Cortex of kidney (tissue), 1 donor: ENCODE results near the gene USP9X.
A peak's percentile ranks its signal among the peaks of the same experiment; 100 is the strongest.
"Not testable (repeated sequence)": the region's sequence is repeated elsewhere in the genome, so short reads cannot be mapped to it uniquely, and the experiment has no call there.

Experiments used
- DNase-seq: peaks from one replicate; lab custom pipeline; 2025; lab: John Stamatoyannopoulos, UW

The USP9X gene

GRCh38 chrX:41084893-41085511 lies at the start of gene USP9X:
TSS of gene USP9X (plus strand) at chrX:41085445. CDS start at chrX:41123629, 38,184 bp downstream.
- DNase-seq, result peak; percentile 7

- no peak for DNase-seq
These were observed 49.7 kb upstream of the USP9X start for GRCh38 chrX:41035582-41035981.

GRCh38 chrX:41036668-41037326 lies 48.4 kb upstream of the USP9X start:
- no peak for DNase-seq

- DNase-seq, result no peak
These were observed 42.0 kb upstream of the USP9X start for GRCh38 chrX:41043196-41043595.

- no peak for DNase-seq
These were observed 41.4 kb upstream of the USP9X start for GRCh38 chrX:41043674-41044345.

- no peak for DNase-seq
These were observed 39.2 kb upstream of the USP9X start for GRCh38 chrX:41045960-41046567.

GRCh38 chrX:41047878-41048534 lies 37.2 kb upstream of the USP9X start:
- DNase-seq, result no peak

GRCh38 chrX:41050359-41050758 lies 34.9 kb upstream of the USP9X start:
- DNase-seq, result no peak

- no peak for DNase-seq
These were observed 34.0 kb upstream of the USP9X start for GRCh38 chrX:41051288-41051687.

GRCh38 chrX:41055740-41056139 lies 29.5 kb upstream of the USP9X start:
- no peak for DNase-seq

- DNase-seq, result not testable (repeated sequence)
These were observed 22.0 kb upstream of the USP9X start for GRCh38 chrX:41063276-41063675.

- no peak for DNase-seq
These were observed 21.2 kb upstream of the USP9X start for GRCh38 chrX:41064018-41064417.

- DNase-seq, result no peak
These were observed 18.9 kb upstream of the USP9X start for GRCh38 chrX:41066391-41066790.

GRCh38 chrX:41066969-41067368 lies 18.3 kb upstream of the USP9X start:
- no peak for DNase-seq

- DNase-seq, result no peak
These were observed 17.5 kb upstream of the USP9X start for GRCh38 chrX:41067721-41068120.

- DNase-seq, result no peak
These were observed 8.5 kb upstream of the USP9X start for GRCh38 chrX:41076742-41077141.

GRCh38 chrX:41081821-41082220 lies 3.4 kb upstream of the USP9X start:
- DNase-seq, result no peak

- no peak for DNase-seq
These were observed 2.5 kb upstream of the USP9X start for GRCh38 chrX:41082783-41083182.

- DNase-seq, result peak; percentile 8
These were observed 977 bp upstream of the USP9X start for GRCh38 chrX:41084044-41084892.

- DNase-seq, result no peak
These were observed 250 bp downstream of the USP9X start for GRCh38 chrX:41085512-41085877.

GRCh38 chrX:41085878-41086626 lies 807 bp downstream of the USP9X start:
- peak; percentile 7 for DNase-seq
